Peyer's patch (tissue), 4 donors: Measurements from ENCODE around the gene PPP2R5D.

Experiments
- CTCF ChIP-seq, 6 experiments: fragments of 450-650 bp in 4 of 6; fragments of 200-600 bp in 2 of 6; sonication (generic) in 1 of 6; IDR thresholded peaks; one replicate each; pipeline ENCODE4 v1.5.1; 2017 to 2019; ENCODE audit warnings: antibody characterized with exemption in 6 of 6, mild to moderate bottlenecking in 3 of 6, moderate library complexity in 1 of 6
- POLR2A ChIP-seq, 2 donors: fragments of 450-650 bp; IDR thresholded peaks; one replicate each; pipeline ENCODE4 v1.5.1; 2017; ENCODE audit warnings: antibody characterized with exemption in 2 of 2, mild to moderate bottlenecking in 2 of 2, moderate library complexity in 2 of 2

- TF ChIP-seq CTCF (IDR thresholded peaks at IDR 0.05) (no peak), POLR2A (IDR thresholded peaks at IDR 0.05) (no peak)
These were observed 17.5 kb downstream of the PPP2R5D start for GRCh38 chr6:43001843-43002242.
